ENCODE data around the gene HOMER1. TPM values are rescaled to one million over a fixed set of nuclear protein-coding genes. Genes with fewer than 3 reads are reported as not detected.

Gene HOMER1
- total RNA-seq, 1 donor from 2014 or later: 16.7 TPM

DNA sequence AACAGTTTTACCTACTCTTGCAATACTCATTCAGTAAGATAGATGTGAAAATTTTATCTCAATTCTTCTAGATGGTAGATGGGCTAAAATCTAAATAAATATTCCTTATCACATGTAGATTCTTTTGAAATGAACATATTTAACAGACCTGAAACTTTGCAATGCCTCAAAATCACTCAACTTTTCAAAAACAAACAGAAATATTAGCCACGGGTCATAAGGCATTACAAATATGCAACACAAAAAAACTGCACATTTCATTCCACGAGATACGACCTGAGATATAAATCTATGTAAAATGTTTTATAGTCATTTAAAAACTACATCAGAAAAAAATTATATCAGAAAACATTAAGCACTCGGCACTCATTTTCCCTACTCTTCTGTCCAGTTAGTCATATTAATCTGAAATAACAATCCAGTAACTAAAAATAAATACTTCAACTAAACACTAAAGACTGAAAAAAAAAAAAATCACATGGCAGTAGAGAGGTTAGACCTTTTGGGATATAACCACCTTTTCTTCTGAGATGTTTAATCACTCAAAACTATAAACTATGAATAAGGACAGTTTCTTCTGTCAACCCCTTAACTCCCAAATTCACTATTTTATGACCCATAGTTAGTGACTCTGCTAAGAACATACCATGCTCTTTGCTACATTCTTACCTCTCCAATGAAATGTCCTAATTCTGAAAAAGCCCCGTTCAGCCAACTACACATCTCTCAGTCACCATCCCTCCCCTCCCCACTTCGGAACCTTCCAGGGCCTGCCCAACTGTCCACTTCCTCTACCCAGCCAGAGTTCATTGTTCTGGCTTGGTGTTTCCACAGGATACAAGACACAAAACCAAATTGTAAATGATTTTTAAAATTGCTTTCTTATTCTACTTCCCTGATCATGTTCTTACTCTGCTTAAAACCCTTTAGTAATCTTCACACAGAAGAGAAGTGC is 6.4 kb downstream of the HOMER1 start:
- peaks cover under 1% of the 10 kb centered on the region for H3K36me3 Mint-ChIP-seq (ENCODE audit: low read depth, unreplicated experiment)
- peaks cover 47% of the 10 kb centered on the region for H3K4me1 Mint-ChIP-seq (ENCODE audit: unreplicated experiment)
- no peaks in the 10 kb centered on the region for H3K9me3 Mint-ChIP-seq (ENCODE audit: unreplicated experiment)
- H3K4me3 Mint-ChIP-seq (ENCODE audit: unreplicated experiment): peak overlapping the region; percentile 65
- peak overlapping the region; percentile 85 for H3K27ac Mint-ChIP-seq (ENCODE audit: unreplicated experiment)
- peaks cover 4% of the 10 kb centered on the region for H3K27me3 Mint-ChIP-seq (ENCODE audit: unreplicated experiment)
- DNase-seq (ENCODE audit: low spot score): peak; percentile 33
- TF ChIP-seq, protein P1, sequence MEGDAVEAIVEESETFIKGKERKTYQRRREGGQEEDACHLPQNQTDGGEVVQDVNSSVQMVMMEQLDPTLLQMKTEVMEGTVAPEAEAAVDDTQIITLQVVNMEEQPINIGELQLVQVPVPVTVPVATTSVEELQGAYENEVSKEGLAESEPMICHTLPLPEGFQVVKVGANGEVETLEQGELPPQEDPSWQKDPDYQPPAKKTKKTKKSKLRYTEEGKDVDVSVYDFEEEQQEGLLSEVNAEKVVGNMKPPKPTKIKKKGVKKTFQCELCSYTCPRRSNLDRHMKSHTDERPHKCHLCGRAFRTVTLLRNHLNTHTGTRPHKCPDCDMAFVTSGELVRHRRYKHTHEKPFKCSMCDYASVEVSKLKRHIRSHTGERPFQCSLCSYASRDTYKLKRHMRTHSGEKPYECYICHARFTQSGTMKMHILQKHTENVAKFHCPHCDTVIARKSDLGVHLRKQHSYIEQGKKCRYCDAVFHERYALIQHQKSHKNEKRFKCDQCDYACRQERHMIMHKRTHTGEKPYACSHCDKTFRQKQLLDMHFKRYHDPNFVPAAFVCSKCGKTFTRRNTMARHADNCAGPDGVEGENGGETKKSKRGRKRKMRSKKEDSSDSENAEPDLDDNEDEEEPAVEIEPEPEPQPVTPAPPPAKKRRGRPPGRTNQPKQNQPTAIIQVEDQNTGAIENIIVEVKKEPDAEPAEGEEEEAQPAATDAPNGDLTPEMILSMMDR (IDR thresholded peaks at IDR 0.05; ENCODE audit: unreplicated experiment): no peak

DNA sequence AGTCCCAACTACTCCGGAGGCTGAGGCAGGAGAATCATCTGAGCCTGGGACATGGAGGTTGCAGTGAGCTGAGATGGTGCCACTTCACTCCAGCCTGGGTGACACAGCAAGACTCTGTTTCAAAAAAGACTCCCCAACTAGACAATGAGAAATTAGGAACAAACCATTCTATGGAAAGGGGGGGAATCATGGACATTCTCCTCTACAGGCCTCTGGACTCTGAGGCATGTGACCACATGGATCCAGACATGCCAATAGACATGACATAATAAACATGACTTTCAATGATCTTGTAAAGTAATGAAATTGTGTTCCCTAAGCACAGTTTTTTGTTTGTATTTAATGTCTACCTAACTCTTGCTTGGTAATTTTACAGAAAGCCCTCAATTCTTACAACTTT is 8.8 kb downstream of the HOMER1 start:
- Mint-ChIP-seq H3K27ac (ENCODE audit: unreplicated experiment) (no peak overlapping the region), H3K27me3 (ENCODE audit: unreplicated experiment) (peaks cover 4% of the 10 kb centered on the region), H3K4me1 (ENCODE audit: unreplicated experiment) (peaks cover 29% of the 10 kb centered on the region), H3K36me3 (ENCODE audit: low read depth, unreplicated experiment) (no peaks in the 10 kb centered on the region), H3K9me3 (ENCODE audit: unreplicated experiment) (no peaks in the 10 kb centered on the region), H3K4me3 (ENCODE audit: unreplicated experiment) (no peak overlapping the region)
- DNase-seq (ENCODE audit: low spot score): no peak
- TF ChIP-seq, protein P1 (IDR thresholded peaks at IDR 0.05; ENCODE audit: unreplicated experiment): no peak

DNA sequence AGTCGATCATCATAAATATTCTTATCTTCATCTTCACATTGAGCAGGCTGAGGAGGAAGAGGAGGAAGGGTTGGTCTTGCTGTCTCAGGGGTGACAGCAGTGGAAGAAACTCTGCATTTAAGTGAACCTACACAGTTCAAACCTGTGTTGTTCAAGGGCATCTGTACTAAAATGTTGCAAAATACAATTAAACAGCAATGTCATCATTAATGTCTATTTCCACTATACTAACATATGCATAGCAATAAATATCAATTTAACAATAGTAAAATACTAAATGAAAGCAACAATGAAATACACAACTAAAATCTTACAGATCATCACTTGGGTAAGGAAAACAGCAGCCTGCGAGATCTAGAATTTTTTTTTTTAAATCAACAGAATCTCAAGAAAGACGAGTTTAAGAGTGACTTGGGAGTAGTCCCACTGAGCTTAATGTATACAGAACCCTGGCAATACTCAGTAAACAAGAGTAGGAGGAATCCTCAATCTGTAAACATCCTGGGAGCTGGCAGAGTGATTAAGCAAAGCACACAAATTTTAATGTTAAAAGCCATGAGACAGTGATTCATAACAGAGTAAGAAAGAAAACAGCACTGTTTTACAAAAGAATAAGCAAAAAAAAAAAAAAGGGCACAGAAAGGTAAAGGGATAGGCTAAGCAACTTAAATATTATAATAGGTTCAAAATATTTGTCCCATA is 10.0 kb downstream of the HOMER1 start:
- Mint-ChIP-seq H3K36me3 (ENCODE audit: low read depth, unreplicated experiment) (no peaks in the 10 kb centered on the region), H3K4me3 (ENCODE audit: unreplicated experiment) (no peak overlapping the region), H3K4me1 (ENCODE audit: unreplicated experiment) (peaks cover 19% of the 10 kb centered on the region), H3K27me3 (ENCODE audit: unreplicated experiment) (peaks cover 4% of the 10 kb centered on the region), H3K27ac (ENCODE audit: unreplicated experiment) (no peak overlapping the region), H3K9me3 (ENCODE audit: unreplicated experiment) (no peaks in the 10 kb centered on the region)
- TF ChIP-seq, protein P1 (IDR thresholded peaks at IDR 0.05; ENCODE audit: unreplicated experiment): no peak
- DNase-seq (ENCODE audit: low spot score): no peak

DNA sequence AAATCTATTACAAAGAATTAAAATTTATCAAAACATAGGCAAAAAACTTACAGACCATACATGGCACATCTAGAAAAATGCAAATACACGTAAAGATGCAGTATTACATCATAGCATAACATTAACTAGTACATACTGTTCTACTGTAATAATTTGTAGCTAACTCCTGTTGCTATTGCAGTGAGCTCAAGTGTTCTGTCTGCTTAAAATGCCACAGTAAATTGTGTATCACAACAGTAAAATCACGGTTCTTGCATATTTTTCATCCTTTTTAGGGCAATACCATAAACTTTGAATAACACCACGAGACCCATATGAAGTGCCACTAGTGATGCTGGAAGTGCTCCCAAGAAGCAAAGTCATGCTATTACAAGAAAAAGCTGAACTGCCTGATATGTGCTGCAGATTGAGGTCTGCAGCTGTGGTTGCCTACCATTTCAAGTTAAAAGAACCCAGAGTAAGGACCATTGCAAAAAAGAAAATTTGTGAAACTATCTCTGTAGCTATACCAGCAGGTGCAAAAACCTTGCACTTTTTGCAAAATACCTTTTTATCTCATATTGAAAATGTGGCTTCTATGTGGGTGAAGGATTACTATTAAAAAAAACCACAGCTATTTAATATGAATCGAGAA is 14.2 kb downstream of the HOMER1 start:
- Mint-ChIP-seq H3K27me3 (ENCODE audit: unreplicated experiment) (peaks cover 2% of the 10 kb centered on the region), H3K4me3 (ENCODE audit: unreplicated experiment) (no peak overlapping the region), H3K36me3 (ENCODE audit: low read depth, unreplicated experiment) (no peaks in the 10 kb centered on the region), H3K27ac (ENCODE audit: unreplicated experiment) (no peak overlapping the region), H3K9me3 (ENCODE audit: unreplicated experiment) (no peaks in the 10 kb centered on the region), H3K4me1 (ENCODE audit: unreplicated experiment) (peaks cover 2% of the 10 kb centered on the region)
- no peak for DNase-seq (ENCODE audit: low spot score)
- TF ChIP-seq, protein P1 (IDR thresholded peaks at IDR 0.05; ENCODE audit: unreplicated experiment): no peak

All from endothelial cell (in vitro differentiated cells).